Testis (tissue), 3 donors: ENCODE results near the gene DAPL1. TPM values are rescaled to one million over a fixed set of nuclear protein-coding genes. Genes with fewer than 3 reads are reported as not detected.

ENCODE experiments used
- polyA plus RNA-seq: library from polyadenylated mRNA; stranded (reverse); fragments of 350-450 nt; fragmentation: Illumina TruSeq; extraction: RNeasy Lipid Tissue Mini Kit (QIAGEN cat#74804); gene quantifications from one replicate; pipeline ENCODE4 v1.2.3, GENCODE V29; 2014; ENCODE audit warnings: low read depth, low replicate concordance; ENCODE audit not compliant: insufficient read depth
- total RNA-seq, 2 donors: library from RNA; depleted of rRNA; stranded (reverse); fragments of >200 nt; gene quantifications; one replicate each; pipeline ENCODE4 v1.2.3, GENCODE V29; 2016

DAPL1 gene
- total and polyA plus RNA-seq, 3 donors from 2014 or later, result 4.2 to 4.4 TPM; not detected in 1

Other genes with a start within 250 kb of the DAPL1 start
- gene TANC1, start 173.3 kb downstream of the DAPL1 start, total RNA-seq, result 10 to 100 TPM; 16.2 to 19.3 TPM
- gene TANC1, start 173.3 kb downstream of the DAPL1 start, polyA plus RNA-seq, result 8.6 TPM